GM11168 (cell line): ENCODE results near the gene SLC39A7.
"Not testable (repeated sequence)": the region's sequence is repeated elsewhere in the genome, so short reads cannot be mapped to it uniquely, and the experiment has no call there.

Source experiments
- in situ Hi-C: fragments of 300-500 bp; cut with MboI; formaldehyde crosslinking; loops from one replicate; pipeline ENCODE4 v1.12.0; 2022; ENCODE audit warnings: low sequenced_read_pairs; ENCODE audit not compliant: unreplicated experiment

The SLC39A7 gene

DNA sequence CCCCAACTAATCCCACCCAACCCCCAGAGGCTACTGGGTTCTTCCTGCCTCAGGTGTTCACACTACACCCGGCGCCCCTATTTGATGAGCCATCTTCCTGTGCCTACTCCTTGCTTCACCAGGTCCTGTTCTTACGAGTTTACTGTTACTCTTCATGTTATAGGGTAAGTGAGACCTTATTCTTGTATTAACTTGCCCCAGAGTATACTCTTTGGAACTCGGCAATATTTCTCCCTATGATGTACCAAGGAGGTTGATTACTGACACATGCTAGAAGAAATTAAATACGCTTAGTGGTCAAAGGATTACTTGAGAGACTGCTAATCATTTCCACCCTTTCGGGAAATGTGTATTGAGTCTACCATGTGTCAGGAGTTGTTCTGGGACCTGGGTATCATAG is 16.6 kb downstream of the SLC39A7 start:
- in situ Hi-C loops = no loop called here

GRCh38 chr6:33217681-33218080 is 17.0 kb downstream of the SLC39A7 start:
- in situ Hi-C loops = no loop called here

DNA sequence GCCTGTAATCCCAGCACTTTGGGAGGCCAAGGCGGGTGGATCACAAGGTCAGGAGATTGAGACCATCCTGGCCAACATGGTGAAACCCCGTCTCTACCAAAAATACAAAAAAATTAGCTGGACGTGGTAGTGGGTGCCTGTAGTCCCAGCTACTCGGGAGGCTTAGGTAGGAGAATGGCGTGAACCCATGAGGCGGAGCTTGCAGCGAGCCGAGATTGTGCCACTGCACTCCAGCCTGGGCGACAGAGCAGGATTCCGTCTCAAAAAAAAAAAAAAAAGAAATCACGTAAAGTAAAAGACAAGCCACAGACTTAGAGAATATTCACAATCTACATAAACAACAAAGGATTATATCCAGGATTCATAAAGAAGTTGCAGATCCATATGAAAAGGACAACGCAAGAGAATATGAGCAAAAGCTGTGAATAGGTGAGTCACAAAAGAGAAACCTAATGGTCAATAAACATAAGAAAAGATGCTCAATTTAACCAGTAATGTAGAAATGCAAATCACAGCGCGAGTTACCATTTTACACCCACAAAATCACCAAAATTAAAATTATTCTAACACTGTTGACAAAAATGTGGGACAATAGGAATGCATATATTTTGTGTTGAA is 25.9 kb downstream of the SLC39A7 start:
- in situ Hi-C loops = not testable (repeated sequence)

DNA sequence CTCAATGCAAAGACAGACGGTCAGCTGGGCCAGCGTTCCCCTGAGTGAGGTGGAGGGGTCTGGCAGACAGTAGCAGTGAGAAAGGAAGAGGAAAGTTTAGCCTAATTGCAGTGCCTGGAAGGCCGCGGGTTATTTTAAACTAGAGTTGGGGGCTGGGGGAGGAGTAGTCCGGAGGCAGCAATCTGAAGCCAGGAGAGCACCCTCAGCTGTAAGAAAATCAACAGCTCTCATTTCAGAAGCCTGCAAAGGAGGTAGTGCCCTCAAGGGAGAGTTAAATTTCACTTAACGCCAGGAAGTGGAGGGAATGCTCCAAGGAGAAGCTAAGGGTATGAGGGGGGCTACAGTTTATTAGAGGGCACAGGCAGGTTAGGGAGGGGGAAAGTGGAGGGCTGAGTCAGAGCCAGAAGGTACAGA is 34.6 kb downstream of the SLC39A7 start:
- in situ Hi-C loops = no loop called here

DNA sequence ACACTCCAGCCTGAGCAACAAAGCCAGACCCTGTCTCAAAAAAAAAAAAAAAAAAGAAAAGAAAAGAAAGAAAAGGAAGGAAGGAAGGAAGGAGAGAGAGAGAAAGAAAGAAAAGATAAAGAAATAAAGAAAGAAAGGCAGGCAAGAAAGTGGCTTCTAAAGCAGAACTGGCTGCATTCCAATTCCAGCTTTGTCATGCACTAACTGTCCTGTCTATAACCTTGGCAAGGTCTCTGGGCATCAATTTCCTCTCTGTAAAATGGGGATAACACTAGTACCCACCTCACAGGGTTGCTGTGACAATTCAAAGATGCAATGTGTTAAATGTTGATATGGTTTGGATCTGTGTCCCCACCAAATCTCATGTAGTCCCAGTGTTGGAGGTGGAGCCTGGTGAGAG is 35.7 kb downstream of the SLC39A7 start:
- in situ Hi-C loops = no loop called here

GRCh38 chr6:33236852-33237251 is 36.2 kb downstream of the SLC39A7 start:
- in situ Hi-C loops = no loop called here

- in situ Hi-C loops = no loop called here
Measured at GRCh38 chr6:33237741-33238140, 37.1 kb downstream of the SLC39A7 start.

- in situ Hi-C loops = no loop called here
Measured at GRCh38 chr6:33241968-33242367, 41.3 kb downstream of the SLC39A7 start.

DNA sequence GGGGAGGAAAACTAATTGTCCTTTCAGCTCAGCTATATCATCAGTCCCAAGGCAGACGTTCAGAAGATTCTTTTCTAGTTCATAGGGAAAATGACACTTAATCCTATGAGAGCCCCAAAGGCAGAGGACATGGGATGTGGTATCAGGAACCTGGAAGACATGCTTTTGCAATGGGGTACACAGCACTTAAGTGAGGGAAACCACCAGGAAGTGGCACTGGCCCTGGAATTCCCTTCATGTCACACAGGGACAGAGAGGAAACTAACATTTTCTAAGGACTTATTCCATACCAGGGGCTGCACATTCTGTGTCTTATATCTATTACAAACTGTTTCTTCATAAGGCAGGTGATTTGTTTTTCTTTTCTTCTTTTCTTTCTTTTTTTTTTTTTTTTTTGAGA is 42.8 kb downstream of the SLC39A7 start:
- in situ Hi-C loops = no loop called here

DNA sequence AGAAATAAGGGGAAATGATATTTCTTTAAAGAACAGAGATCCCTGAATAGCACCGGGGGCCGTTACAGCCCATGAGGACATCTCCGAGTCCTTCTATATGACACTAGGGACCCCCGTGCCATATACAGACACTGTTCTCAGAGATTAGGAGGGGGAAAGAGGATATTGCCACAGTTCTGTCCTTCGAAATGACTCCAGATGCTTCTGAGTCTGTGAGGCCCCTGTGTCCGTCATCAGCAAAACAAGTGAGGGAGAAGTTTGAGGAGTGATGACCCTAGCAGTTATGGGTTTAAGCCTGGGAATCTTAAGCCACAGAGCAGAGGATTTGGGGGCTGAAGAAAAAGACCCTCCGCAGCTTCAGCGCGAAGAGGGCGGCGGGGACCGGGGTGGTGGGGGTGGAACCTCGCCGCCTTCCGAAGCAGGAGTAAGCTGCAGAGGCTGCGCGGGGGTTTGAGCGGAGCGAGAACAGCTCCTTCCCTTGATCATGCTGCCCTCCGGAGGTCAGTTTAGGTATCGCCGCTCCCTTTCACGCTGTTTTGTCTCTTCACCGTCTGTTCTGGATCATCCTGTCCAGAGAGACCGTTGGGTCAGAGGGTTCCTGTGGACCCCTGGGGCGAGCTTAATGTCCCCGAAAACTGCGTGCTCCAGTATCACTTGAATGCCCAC is 47.4 kb downstream of the SLC39A7 start:
- in situ Hi-C loops = loop anchor here (5.0 kb wide), 1 partner anchor 81 kb away; no protein-coding TSS in a partner anchor

- in situ Hi-C loops = loop anchor here (5.0 kb wide), 1 partner anchor 81 kb away; no protein-coding TSS in a partner anchor
Measured at GRCh38 chr6:33248643-33248931, 47.9 kb downstream of the SLC39A7 start.

DNA sequence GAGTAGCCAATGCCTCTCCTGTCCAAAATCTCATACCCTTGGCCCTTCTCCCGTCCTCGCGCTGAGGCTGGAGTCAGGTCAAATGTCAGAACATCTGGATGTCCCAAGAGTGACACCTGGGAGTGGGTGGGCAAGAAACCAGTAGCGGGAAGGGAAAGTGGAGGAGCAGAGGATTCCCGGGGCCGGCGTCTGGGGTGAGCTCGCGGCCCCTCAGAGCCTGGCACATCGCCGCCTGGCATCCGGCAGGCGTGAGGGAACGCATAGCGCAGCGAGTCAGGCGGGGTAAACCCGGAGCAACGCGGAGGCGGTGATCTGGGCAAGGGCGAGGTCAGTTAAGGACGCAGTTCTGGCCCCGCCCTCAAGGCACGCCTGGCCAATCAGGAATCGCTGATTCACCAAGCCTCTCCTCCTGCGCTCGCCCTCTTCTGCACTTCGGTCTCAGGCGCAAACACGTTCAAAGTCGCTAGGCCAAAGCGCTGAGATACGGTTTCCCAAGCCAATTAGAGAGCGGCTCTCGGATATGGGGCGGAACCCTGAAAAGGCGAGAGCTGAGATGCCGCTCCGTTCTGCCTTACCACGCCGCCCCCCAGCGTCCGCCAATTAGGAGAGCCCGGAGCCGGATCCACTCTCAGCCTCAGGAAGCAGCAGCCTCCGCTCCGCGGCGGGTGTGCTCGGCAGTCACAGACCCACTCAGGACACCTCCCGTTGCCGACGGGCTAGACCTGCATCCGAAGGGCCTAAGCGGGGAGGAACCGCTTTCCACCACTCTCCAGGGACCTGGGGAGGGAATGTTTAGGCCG is 48.5 kb downstream of the SLC39A7 start:
- in situ Hi-C loops = loop anchor here (5.0 kb wide), 1 partner anchor 82 kb away; no protein-coding TSS in a partner anchor

GRCh38 chr6:33249732-33250630 is 49.3 kb downstream of the SLC39A7 start:
- in situ Hi-C loops = loop anchor here (5.0 kb wide), 1 partner anchor 83 kb away; no protein-coding TSS in a partner anchor

GRCh38 chr6:33250731-33251130 is 50.1 kb downstream of the SLC39A7 start:
- in situ Hi-C loops = no loop called here

GRCh38 chr6:33251395-33252012 is 50.8 kb downstream of the SLC39A7 start:
- in situ Hi-C loops = no loop called here

- in situ Hi-C loops = no loop called here
Measured at GRCh38 chr6:33252759-33253158, 52.1 kb downstream of the SLC39A7 start.
